ENCODE data around the gene SP4.

Gene SP4

DNA sequence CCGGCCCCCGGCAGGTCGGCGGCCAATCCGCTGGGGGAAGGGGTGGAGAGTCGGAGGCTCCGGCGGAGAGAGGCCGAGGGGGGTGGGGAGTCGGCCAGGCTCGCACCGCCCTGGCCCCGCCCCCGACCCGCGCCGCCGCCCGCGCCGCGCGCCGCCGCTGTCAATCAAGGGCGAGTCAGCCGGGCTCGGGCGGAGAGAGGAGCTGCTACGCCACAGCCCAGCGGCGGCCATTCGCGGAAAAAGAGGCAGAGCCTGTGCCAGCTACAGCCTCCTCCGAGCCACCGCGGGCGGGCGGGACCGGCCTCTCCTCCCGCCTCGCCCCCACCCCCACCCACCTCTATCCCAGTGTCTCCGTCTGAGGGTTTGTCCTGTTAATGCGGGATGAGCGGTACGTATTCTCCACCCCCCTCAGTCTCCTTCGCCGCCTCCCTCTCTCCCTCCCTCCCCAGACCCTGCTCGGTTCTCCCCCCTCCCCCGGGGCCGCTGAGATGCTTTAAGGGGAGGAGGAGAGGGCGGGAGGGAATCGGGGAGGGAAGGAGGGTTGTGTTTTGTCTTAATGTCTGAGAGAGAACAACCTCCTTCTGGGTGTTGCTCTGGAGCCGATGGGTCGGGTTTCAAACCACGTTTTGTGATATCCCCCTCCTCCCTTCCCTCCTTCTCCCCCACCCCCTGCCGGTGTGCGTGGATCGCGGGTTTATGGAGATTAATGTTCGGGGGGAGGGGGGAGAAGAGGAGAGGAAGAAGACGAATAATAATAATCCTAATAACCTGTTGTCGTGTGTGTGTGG lies at the start of gene SP4:
Gene SP4, plus strand, starts transcription at position 213 of the 788 bp plus-strand sequence. Its CDS starts 169 bp downstream, at position 382.
- peak; percentile 97 for DNase-seq

DNA sequence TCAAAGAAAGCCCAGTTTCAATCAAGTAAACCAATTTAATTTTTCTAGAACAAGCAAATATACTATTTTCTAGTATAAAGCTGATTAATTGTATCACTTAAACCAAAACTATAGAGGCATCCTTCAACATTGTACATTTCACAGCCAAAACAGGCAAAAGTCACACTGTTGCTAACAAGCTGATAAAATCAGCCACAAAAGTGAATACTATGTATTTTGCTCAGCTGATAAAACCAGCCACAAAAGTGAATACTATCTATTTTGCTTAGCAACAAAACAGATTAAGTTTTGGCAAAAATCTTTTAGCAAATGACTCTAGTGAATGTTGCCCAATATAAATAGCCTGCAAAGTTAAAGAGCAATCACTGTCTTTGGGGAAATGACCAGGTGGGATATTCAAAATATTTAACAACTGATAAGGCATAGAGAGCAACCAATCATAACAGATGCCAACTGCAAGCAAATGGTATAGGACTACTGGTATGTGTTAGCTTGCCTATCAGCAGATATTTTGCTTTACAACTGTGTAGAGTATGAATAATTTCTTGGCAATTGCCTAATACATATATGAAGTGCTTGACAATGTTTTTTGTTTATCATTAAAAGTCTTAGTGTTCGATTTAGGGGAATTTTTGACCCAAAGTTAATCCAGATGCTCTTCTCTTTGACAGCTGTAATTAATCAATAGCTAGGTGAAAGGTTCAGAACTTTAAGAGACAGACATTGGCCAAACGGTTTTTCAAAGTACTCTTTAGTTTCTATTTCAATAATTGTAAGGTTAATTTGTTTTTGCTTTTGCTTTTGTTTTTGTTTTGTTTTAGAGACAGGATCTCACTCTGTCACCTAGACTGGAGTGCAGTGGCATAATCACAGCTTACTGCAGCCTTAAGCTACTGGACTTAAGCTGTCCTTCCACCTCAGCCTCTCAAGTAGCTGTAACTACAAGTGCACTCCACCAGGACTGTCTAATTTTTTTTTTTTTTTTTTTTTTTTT lies 44.4 kb upstream of the SP4 start:
- DNase-seq: no peak

DNA sequence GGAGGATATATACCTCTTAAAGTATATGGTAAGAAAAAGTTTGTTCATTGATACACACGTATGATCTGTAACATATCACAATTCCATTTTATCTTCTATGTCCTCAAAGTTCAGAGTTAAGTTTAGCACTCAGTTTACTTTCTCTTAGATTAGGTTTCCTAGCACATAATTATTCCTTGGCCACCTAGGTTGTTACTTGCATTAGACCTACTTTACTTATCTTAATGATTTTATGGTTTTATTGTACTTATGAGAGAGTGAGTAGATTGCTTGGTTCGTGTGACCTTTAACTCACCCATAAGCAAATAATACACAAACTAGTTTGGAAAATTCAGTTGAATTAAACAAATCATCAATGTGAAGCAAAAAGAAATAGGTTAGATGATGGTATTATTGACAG lies 33.9 kb upstream of the SP4 start:
- DNase-seq: no peak

DNA sequence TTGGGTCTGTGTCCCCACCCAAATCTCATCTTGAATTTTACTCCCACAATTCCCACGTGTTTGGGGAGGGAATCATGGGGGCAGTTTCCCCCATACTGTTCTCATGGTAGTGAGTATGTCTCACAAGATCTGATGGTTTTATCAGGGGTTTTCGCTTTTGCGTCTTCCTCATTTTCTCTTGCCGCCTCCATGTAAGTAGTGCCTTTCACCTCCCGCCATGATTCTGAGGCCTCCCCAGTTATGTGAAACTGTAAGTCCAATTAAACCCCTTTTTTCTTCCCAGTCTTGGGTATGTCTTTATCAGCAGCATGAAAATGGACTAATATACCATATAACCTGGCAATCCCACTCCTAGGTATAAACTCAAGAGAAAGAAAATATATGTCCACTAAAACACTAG lies 25.9 kb upstream of the SP4 start:
- DNase-seq: no peak

DNA sequence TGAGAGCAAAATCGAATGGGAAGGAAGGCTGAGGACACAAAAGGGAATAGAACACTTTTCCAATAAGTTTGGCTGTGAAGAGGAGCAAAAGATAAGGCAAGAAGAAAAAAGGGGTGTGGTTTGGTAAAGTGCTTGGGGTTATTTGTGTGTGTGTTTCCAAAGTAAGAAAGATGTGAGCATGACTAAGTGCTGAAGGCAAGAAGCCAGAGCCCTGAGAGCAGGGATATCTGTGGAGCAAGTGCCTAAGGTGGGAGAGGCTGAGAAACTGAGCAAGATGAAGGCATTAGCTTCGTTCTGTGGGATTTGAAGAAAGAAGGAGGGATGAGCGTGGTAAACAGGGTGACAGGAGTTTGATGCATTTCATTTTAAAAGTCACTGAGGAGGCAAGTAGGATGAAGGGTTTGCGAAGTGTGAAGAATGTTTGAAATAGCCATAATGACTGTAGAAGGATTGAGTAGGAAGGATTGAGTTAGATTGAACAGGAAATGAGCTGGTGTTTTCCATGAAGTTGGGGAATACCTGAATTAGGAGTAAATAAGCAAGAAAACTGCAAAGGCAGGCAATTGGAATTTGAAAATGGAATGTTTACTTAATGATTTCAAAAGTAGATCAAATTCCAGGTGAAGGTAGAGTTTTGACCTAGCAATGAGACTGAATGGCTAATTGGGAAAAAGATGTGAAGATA lies 19.9 kb upstream of the SP4 start:
- DNase-seq: no peak

DNA sequence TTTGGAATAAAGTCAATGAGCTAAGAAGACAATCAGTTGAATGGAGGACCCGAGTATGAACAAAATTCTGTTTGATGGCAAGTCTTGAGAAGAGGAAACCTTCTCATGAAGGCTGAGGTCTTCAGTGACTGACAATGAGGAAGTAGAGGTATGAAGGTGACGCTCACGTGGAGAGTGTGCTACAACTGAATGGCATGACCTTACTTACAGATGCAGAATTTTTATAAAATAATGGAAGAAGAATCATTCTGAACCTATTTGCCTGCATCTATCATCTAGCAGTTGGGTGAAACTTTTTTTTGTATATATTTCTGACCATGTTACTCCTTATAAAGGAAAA lies 19.4 kb upstream of the SP4 start:
- DNase-seq: no peak

DNA sequence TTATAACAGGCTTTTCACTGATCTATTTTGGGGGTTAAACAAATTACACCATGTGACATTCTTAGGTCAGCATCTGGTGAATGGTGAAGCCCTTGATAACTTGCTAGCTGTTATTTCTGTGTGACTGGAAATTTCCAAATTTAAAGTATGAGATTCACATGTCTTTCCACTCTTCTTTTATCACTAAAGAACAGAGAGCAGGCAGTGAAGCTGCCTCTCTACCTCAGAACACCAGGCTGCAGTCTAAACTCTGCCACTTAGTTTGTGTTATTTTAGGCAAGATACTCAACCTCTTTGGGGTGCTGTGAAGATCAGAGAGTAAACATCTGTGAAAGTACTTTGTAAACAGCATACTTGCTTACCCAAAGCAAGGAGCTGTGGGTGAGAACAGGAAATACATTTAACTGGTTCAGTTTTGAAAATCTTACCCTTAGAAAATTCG lies 15.5 kb upstream of the SP4 start:
- no peak for DNase-seq

DNA sequence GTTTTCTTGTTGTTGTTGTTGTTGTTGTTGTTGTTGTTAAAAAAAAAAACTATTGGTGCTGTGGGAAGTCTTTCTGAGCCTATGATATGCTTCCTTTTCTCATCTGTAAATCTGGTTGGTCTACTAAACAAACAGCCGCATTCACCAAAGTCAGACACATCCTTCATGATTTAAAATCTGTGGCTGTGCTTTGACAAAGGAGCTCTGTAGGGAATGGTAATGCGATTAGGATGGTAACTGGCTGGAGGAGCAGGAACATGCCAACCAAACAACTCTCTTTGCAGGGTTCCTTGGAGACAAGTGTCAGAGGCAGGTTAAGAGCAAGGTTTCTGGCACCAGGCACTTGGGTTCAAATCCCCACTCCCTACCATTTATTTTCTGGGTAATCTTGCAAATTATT lies 14.9 kb upstream of the SP4 start:
- DNase-seq: no peak

DNA sequence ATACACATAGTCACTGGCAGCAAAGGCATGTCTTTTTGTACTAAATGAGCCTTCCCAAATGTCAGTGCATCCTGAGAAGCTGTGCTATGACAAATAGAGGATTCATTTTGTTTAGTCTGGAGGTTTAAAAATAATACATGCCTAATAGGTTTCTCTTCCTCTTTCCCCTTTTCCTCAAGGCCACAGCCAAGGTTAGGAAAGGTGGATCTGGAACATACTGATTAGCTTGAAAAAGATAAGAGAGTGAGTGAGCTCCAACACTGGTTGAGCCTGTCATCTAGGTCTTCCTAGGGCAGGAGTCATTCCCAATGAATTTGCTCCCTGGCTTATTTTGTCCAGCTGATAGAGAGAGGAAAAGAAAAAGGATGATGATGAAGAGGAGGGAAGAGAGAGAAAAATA lies 14.4 kb upstream of the SP4 start:
- no peak for DNase-seq

DNA sequence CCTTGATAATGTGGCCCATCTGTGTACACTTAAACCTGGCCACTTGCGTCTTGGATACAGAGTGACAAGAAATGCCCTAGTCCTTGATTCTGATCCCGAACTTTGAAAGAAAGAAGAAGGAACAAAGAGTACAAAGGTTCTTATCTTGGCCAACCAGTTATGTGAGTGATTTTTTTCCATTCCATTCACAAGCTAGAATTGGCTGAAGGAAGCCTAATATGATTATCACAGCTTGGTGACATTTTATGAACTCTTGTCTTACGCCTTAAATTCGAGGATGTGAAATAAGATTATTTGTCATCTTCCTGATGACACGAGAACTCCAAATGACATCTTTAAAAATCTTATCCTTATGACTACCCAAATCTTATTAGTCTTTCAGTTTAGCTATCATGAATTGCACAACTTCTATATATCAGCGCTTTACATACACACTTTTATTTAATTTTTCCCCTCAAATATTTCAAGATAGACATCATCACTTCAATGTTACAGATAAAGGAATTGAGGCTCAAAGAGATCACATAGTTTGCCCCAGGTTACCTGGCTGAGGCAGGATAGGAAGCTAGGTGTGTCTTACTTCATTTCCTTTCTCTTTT lies 13.0 kb upstream of the SP4 start:
- DNase-seq: no peak

DNA sequence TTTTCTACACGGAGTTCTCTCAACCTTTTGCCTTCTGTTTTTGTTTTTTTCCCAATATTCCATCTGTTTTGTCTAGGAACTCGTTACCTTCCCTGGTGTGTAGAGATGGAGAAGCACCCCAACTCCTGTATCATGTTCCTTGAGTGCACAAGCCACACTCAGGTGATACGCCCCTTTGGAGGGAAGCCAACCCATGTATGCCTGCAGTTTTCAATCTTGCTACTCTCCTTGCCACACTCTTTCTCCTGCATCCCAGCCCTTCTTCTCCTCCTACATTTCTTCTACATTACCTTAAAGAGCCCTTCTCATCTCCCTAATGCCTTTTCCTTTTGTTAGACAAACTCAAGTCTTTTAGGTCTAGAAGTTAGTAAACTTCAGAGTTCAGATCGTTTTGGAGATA lies 10.2 kb upstream of the SP4 start:
- no peak for DNase-seq

DNA sequence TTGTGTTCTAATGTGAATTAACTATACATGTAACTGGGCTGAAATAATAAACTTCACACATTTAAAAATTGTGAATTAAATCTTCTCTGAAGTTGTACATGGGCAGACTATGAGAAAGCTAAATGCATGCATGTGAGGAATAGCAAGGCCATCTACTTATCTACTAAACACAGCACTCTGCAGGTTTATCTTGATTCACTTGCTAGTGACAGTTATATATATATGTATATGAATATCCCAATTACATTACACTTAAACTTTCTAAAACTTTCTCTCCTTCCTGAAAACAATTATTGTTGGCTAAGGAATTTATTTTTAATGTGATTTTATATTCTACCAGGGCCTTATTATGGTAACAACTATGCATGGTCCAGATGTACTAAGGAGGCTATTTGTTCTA lies 5.1 kb upstream of the SP4 start:
- no peak for DNase-seq

DNA sequence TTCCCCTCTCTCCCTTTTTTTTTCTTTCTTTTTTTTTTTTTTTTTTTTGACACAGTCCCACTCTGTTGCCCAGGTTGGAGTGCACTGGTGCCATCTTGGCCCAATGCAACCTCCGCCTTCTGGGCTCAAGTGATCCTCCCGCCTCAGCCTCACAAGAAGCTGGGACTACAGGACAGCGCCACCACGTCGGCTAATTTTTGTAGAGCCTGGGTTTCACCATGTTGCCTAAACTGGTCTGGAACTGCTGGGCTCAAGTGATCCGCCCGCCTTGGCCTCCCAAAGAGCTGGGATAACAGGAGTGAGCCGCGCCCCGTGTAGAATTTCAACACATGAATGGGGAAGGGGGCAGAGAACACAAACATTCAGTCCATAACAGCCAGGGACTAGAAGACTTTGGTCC lies 2.6 kb upstream of the SP4 start:
- no peak for DNase-seq

DNA sequence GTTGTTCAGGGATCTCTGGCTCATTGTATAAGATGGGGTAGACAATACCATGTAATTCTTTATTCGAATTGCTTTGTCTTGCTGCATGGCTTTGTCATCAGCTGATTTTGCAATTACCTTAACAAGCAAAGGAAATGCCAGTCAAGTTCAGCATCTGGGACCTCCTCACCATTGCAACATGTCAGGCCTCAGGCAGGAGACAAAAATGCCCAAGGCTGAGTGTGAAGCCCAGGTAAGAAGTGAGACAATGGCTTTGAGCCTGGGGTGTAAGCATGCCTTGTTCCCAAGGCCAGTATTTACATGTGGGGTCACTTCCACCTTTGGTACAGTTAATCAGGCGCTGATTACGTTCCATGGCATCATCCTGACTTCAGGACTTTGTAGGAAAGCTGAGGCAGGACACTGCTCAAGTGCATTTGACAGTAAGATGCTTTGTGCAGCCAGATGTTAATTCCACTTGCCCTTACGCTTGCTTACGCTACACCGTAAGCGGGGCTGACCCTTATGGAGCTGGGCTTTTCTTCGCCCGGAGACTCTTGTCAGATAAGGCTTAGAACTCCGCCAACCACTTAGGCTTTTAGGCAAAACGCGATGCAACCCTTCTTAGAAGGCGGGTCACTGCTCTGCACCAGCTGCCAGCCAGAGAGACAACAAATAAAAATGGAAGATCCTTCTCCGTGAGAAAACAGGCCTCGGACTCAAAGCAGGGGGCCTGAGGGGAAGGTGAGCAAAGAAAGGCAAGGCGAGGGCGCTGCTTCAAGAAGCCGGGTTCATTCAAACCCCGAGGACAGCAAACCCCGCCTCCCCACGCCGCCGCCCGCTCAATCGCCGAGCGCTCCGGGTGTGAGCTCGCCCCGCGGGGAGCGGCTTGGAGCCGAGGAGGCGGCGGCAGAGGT lies 1.3 kb upstream of the SP4 start:
- no peak for DNase-seq

DNA sequence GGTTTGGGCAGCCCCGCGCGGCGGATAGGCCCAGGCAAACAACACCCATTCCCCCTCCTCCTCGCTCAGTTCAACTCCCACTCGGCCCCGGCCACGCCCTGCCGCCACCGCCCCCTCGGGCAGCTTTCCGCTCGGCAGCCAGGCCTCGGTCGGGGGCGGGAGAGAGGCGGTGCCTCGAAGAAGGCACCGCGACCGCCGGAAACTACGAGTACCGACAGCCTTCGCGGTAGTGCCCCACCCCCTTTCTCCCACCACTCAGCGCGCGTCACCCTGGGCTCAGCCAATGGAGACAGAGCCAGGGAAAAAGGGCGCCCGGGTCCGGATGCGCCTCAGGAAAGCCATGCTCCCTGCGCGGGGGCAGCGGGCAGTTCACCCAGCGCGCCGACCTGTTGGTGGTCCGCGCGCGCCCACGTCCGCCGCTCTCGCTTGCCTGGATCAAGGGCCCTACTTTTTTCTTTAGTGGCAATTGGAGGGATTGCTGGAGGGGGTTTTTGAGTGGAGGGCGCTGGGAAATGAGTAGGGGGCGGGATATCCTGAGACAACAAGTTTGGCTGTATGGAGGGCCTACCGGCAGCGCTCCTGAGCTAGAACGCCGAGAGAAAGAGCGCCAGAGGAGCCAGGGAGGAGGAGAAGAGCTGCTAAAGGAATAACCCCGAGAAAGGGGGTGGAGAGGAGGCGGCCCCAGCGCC lies 557 bp upstream of the SP4 start:
- DNase-seq: peak; percentile 98

DNA sequence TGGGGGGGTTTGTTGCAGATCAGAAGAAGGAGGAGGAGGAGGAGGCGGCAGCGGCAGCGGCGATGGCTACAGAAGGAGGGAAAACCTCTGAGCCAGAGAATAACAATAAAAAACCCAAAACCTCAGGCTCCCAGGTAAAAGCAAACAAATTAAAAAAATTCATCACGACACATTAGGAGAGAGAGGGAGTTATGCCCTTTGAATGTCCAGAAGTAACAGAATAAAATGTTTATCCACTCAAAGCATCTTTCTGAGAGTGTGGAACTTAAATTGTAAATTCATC lies 717 bp downstream of the SP4 start:
- no peak for DNase-seq

DNA sequence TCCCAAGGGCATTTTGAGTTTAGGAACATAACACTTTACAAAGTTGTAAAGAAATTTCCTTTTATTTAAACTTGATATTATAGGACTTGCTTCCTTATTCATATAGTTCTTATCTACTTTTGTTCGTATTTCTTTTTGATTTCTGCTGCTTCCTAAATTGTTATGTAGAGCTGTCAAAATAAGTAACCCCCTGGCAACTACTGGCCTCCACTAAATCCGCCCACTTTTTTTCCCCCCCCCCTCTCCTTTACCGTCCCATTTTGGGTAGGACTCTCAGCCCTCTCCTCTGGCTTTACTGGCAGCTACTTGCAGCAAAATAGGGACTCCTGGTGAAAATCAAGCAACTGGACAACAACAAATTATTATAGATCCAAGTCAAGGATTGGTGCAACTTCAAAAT lies 1.1 kb downstream of the SP4 start:
- no peak for DNase-seq

DNA sequence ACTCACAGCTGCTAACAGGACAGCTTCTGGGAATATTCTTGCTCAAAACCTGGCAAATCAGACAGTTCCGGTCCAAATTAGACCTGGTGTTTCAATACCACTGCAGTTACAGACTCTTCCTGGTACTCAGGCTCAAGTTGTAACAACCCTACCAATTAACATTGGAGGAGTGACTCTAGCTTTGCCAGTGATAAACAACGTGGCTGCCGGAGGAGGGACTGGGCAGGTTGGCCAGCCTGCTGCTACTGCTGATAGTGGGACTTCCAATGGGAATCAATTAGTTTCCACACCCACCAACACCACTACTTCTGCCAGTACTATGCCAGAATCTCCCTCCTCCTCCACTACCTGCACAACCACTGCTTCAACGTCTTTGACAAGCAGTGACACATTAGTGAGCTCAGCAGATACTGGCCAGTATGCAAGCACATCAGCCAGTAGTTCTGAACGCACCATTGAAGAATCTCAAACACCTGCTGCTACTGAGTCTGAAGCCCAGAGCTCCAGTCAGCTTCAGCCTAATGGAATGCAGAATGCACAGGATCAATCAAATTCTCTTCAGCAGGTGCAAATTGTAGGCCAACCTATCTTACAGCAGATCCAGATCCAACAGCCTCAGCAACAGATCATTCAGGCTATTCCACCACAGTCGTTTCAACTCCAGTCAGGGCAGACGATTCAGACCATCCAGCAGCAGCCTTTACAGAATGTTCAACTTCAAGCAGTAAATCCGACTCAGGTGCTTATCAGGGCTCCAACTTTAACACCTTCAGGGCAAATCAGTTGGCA lies 2.1 kb downstream of the SP4 start:
- no peak for DNase-seq

DNA sequence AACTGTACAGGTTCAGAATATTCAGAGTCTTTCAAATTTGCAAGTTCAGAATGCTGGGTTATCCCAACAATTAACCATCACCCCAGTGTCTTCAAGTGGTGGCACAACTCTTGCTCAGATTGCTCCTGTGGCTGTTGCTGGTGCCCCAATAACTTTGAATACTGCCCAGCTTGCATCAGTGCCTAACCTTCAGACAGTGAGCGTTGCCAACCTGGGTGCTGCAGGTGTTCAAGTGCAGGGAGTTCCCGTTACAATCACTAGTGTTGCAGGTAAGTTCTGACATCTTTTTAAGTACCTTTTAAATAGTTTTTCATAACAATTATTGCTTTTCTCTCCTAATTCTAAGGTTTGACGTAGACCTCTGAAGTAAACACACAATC lies 2.7 kb downstream of the SP4 start:
- DNase-seq: no peak

DNA sequence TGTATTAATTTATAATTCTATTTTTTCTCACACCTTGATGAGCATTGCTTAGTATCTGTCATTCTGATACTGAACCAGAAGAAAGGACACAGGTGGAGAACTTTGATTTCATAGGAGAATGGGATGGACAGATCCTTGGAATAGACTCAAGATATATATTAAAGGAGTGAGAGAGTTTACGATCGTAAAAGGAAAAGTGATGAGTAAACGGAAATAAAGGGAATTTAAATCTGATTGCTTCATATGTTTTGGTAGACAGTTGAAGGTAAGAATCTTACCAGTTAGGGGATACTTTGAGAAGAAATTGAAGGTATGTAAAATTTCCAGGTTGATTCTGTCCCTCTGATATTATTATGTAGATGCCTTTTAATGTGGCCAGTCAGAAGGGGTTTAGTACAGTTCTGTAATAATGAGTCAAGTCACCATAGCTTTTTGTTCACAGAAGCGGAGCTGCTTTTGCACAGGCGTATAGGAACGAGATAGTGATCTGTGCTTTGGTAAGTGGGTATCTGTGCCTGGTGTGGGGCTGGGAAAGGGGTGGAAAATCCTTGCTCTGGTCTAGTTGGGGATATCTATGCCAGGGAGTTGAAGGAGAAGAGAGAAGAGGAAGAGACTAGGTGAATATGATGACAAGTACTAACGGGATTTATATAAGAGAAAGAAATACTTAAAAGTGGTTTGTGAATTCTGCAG lies 15.4 kb downstream of the SP4 start:
- no peak for DNase-seq

Measured in activated CD8-positive, alpha-beta memory T cell treated with anti-CD3 and anti-CD28 coated beads, Interleukin-2, amount 50 U/mL, for 48 hours (primary cell).